GM18867 (cell line): Measurements from ENCODE around the gene MPV17L2.

Experiments used
- ATAC-seq: cut with Tn5 transposase; IDR thresholded peaks from one replicate; pipeline ENCODE4 v1.9.1; 2021; ENCODE audit warnings: mild to moderate bottlenecking, moderate library complexity; ENCODE audit not compliant: unreplicated experiment

Gene MPV17L2

GRCh38 chr19:18211683-18212082 lies 18.7 kb downstream of the MPV17L2 start:
- no peak for ATAC-seq

GRCh38 chr19:18214779-18215433 lies 21.9 kb downstream of the MPV17L2 start:
- no peak for ATAC-seq

- ATAC-seq = no peak
Measured at GRCh38 chr19:18216789-18217188, 23.8 kb downstream of the MPV17L2 start.

GRCh38 chr19:18218159-18218558 lies 25.1 kb downstream of the MPV17L2 start:
- ATAC-seq = no peak

DNA sequence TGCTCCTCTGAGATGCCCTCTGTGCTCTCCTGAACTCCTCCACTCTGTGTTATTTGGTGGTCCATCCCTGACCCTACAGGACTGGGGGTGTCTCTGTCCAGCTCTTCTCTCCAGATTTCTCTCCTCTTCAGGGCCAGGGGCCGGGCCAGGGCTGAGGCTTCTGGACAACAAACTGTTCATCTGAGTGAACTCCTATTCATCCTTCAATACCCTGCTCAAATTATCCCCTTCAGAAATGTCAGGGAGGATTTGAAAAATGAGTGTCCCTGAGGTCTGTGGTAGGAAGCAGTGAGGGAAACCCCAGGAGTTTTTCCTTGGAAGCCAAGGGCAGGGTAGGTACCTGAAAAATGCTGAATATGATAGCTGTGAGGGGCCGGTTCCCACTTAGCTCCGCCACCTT lies 25.6 kb downstream of the MPV17L2 start:
- no peak for ATAC-seq

GRCh38 chr19:18219911-18220631 lies 27.1 kb downstream of the MPV17L2 start:
- ATAC-seq = no peak

- ATAC-seq = no peak
Measured at GRCh38 chr19:18220632-18221275, 27.7 kb downstream of the MPV17L2 start.

GRCh38 chr19:18221815-18222725 lies 29.1 kb downstream of the MPV17L2 start:
- ATAC-seq = no peak

GRCh38 chr19:18223860-18224524 lies 31.0 kb downstream of the MPV17L2 start:
- peak; percentile 22 for ATAC-seq

- ATAC-seq = peak; percentile 90
Measured at GRCh38 chr19:18224525-18225354, 31.7 kb downstream of the MPV17L2 start.

GRCh38 chr19:18225355-18225701 lies 32.3 kb downstream of the MPV17L2 start:
- ATAC-seq = no peak

GRCh38 chr19:18225702-18226468 lies 32.9 kb downstream of the MPV17L2 start, which contains the start of gene PDE4C:
Gene PDE4C (minus strand): TSS chr19:18226438. CDS start chr19:18226415, 23 bp downstream.
- ATAC-seq = no peak

DNA sequence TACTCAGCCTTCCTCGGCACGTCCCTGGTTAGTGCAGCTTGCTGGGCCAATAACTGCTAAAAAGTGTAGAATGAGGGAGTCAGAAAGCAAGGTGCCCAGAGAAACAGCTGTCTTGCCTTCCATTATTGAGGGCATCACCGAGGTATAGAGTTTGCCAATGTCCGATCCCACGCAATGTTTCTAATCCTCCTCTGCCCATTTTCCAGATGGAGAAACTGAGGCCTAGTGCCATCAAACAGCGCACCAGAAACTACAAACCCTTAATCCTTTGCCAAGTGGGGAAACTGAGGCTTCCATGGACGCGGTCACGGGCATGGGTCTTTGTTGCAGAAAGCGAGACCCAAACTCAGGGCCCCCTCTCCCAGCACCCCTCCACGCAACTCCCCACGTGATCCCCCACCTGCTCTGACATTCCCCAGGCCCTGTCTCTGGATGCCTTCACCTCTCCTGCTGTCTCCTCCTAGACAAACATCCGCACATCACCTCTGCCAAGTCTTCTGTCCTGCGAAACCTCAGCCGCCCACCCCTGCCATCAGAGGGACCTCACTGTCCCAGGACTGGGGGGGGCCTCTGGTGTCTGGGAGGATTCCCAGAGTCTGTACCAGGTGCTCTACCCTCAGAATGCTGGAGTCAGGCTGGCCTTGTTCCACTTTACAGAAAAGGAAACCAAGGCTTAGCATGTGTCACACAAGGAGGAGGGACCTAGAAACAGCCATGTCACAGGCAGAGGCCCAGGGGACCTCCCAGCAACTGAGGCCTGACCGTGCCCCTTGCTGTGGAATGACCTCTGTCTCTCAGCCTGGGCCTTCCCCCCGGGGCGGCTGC lies 34.1 kb downstream of the MPV17L2 start:
- no peak for ATAC-seq

DNA sequence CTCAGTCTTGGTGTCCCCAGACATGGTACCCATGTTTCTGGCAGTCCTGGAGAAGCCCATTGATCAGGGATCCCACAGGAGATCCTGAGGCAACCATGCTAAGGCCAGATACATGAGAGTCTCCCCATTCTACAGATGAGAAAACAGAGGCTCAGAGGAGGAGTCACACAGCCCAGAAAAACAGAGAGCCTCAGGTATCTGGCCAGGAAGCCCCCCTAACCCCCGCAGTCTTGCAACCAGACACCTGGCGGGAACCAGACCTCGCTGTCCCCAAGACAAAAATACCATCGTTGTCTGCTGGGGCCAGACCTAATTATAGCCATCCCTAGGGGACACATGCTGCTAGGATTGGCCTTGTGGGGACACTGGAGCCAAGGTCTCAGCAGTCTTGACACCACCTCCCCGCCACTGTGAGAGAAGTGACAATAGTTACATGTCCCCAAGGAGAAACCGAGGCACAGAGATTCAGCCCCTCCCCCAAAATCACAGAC lies 34.8 kb downstream of the MPV17L2 start:
- no peak for ATAC-seq

GRCh38 chr19:18229474-18229873 lies 36.5 kb downstream of the MPV17L2 start:
- no peak for ATAC-seq

DNA sequence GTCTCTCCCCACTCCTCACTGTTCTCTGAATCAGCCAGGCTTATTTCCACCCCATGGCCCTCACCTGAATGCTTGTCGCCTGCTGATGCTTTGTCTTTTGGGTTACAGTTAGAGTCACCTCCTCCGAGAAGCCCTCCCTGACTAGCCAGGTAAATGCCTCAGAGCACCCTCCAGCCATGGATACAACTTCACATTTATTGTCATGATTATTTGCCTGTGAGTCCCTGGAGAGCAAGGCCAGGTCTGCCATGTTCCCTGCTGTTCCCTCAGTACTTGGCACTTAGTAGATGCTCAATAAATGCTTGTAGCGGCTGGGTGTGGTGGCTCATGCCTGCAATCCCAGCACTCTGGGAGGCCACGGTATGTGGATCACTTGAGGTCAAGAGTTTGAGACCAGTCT lies 36.9 kb downstream of the MPV17L2 start:
- ATAC-seq = no peak

DNA sequence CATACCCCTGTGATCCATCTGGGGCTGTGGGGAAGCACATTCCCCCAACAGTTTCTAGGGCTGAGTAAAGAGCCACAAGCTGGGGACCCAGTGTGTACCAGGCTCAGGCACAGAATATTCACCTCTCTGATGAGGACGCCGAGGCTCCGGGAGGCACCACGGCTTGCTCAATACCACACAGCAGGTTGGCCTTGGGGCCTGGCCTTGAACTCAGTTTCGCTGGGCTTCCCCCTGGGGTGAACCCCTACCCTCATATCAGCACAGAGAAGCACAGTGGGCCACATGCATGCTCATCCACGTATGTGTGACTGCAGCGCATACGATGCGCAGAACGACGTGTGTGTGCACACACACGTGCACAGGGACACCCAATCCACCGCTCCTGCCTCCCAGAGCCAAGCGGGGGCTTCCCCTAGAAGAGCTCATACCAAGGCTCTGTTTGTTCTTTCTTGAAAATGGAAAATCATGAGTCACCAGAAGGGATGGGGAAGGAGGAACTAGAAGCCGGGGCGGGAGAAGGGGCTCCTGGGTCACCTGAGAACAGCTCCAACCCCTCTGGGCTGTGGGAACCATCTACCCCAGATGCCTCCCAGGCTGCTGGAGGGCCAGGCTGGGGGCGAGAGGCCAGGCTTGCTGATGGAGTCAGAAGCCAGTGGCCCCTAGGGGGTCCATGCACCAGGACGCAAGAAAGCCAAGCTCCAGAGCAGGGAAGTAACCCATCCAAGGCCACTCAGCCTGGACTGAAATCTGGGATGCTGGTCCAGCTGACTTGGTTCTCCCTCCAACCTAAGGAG lies 38.1 kb downstream of the MPV17L2 start:
- no peak for ATAC-seq
